ENCODE results near the gene PLEK2.
A peak's percentile ranks its signal among the peaks of the same experiment; 100 is the strongest.
"Not testable (repeated sequence)": the region's sequence is repeated elsewhere in the genome, so short reads cannot be mapped to it uniquely, and the experiment has no call there.

The PLEK2 gene, protein sequence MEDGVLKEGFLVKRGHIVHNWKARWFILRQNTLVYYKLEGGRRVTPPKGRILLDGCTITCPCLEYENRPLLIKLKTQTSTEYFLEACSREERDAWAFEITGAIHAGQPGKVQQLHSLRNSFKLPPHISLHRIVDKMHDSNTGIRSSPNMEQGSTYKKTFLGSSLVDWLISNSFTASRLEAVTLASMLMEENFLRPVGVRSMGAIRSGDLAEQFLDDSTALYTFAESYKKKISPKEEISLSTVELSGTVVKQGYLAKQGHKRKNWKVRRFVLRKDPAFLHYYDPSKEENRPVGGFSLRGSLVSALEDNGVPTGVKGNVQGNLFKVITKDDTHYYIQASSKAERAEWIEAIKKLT

DNA sequence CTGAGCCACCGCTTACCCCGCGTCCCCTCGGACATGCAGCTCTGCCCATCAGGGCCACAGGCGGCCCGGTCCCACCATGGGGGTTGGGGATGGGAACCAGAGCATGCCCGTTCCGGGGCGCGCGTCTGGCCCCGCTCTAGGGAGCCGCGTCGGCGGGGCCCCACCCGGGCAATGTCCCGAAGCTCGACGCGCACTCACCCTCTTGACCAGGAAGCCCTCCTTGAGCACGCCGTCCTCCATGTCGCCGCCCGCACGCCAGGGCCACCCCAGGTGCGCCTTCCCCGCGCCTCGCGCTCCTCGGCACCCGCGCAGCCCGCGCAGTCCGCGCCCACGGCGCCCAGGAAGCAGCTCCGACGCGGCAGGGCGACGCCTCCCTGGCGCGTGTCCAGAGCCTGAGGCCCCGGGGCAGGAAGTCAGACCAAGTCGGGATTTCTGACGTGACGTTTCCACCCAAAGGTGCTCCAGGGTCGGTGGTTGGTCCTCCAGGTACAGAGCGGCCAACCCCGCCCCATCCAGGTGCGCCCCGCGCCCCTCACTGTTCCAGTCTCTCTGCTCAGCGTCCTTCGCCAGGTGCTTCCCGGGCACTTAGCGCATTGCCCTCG, at the start of gene PLEK2:
Gene PLEK2 (minus strand): TSS at position 346 of the 602 bp plus-strand sequence. CDS start 106 bp downstream, at position 240.
- peak; percentile 46 for DNase-seq

DNA sequence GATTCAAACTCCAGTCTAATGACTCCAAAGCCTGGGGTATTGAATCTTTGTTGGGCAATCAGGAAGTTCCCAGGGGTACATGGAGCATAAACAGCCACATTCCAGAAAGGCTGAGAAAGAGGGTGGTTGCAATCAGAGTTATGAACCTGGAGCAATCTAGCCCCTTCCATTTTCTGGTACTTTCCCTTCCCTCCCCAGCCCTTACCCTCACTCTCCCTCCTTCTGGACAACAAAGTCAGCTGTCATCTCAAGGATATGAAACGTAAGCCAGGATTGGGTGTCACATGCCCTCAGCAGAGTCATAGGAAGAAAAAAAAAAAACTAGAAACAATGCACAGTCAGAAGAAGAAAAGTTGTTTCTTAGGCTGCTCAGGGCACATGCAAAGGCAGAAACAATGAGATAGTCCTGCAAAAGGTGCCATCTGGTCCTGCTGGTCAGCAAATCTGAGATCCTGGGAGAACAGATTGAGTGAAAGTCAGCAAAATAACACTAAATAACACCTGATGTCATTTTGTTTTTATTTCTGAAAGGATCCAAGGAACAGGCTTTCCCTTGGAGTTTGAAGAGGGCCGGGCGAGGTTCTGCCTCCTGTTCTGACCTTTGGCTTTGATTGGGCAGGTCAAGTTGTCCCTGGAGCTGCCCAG, 49.5 kb upstream of the PLEK2 start:
- DNase-seq: no peak

DNA sequence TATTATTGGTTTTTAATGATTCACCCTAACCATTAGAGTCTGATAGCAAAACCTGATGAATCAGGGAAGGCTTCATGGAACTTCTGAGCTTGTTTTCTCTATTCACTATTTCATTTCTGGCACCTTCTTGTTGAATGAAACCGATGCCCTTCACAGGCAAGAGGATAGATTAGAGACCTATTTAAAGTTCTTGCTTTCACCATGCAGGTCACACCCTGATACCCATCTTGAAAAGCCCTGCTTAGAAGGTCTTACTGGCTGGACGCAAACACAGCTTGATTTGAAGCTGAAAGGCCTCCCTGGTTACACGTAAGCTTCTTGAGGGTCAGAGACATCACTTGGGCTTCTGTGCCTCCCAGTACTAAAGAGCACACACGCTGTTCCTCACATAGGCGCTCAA, 47.4 kb upstream of the PLEK2 start:
- no peak for DNase-seq

DNA sequence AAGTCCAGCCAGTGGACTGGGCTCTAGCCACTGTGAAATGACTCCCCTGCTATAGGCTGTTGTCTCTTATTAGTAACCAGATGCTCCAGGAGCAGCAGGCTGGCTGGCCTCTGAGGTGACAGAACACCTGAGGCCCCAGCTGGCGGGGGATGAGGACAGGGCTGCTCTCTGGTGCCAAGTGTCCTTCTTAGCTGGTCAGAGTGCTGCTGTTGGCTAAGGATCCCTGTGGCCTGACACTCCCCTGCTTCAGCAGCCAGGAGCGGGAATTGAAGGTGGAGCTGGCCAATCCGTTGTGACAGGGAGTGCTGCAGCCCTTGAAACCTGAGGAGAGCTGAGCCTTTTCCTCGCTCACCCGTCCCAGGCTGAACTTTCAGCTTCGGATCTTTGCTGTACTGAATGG, 45.8 kb upstream of the PLEK2 start:
- no peak for DNase-seq

DNA sequence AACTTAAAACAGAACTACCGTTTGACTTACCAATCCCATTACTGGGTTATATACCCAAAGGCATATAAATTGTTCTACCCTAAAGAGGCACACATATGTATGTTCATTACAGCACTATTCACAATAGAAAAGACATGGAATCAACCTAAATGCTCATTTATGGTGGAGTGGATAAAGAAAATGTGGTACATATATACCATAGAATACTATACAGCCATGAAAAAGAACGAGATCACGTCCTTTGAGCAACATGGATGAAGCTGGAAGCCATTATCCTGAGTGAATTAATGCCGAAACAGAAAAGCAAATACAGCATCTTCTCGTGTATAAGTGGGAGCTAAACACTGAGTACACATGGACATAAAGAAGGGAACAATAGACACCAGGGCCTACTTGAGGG, 44.8 kb upstream of the PLEK2 start:
- DNase-seq: no peak

DNA sequence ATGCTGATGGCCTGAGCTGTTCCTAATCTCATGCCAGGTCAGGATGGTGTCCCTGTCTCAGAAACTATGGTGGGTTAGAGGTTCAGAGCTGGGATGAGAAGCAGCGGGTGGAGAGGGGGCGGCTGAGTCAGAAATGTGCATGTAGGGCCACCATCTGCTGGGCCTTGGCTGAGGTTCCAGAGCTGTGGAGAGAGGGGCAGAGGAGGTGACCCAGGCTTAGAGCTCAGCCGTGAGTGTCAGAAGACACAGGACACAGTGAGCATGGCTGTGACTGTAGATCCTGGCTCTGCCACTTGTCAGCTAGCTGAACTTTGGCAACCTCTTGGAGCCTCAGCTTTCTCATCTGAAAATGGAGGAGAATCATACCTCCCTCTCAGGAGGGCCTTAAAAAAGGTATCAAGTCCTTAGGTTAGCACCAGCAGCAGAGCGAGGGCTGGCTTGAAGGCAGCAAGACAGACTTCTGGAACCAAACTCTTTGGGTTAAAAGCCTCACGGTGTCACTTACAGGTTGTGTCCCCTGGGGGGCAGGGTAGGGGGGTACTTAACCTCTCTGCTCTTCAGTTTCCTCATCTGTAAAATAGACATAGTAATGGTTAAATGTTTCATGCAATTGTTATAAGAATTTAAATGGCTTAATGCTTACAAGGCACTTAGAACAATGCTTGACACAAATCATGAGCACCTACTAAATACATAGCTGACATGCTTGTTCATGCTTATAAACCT, 41.8 kb upstream of the PLEK2 start:
- DNase-seq: no peak

DNA sequence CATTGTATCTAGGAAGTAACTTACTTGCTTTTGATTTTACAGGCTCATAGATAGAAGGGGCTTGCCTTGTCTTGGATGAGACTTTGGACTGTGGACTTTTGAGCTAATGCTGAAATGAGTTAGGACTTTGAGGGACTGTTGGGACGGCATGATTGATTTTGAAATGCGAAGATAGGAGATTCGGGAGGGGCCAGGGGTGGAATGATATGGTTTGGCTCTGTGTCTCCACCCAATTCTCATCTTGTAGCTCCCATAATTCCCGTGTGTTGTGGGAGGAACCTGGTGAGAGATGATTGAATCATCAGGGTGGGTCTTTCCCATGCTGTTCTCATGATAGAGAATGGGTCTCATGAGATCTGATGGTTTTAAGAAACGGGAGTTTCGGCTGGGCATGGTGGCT, 39.7 kb upstream of the PLEK2 start:
- not testable (repeated sequence) for DNase-seq

DNA sequence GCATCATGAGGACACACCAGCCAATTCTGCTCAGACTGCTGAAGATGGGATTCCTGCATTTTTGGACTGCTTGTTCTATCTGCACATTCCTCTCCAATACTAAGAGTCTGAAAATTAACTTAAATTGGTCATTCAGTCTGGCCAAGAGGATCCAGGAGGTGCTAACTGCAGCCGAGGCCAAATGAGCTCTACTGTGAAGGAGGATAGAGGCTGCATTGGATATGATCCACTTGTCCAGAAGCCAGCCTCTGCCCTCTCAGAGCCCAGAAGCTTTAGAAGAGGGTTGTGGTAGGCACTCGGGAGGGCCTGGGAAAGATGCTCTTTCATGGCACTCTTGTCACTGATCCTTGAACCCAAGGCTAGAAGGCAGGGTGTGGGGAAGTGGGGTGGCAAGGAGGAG, 37.1 kb upstream of the PLEK2 start:
- no peak for DNase-seq

DNA sequence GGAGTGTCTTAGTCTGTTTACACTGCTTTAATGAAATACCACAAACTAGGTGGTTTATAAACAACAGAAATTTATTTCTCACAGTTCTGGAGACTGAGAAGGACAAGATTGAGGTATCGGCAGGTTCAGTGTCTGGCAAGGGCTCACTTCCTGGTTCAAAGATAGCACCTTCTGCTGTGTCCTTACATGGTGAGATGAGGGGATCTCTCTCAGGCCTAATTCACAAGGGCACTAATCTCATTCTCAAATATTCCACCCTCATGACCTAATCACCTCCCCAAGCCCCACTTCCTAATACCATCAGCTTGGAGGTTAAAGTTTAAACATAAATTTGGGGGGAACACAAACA, 35.0 kb upstream of the PLEK2 start:
- no peak for DNase-seq

DNA sequence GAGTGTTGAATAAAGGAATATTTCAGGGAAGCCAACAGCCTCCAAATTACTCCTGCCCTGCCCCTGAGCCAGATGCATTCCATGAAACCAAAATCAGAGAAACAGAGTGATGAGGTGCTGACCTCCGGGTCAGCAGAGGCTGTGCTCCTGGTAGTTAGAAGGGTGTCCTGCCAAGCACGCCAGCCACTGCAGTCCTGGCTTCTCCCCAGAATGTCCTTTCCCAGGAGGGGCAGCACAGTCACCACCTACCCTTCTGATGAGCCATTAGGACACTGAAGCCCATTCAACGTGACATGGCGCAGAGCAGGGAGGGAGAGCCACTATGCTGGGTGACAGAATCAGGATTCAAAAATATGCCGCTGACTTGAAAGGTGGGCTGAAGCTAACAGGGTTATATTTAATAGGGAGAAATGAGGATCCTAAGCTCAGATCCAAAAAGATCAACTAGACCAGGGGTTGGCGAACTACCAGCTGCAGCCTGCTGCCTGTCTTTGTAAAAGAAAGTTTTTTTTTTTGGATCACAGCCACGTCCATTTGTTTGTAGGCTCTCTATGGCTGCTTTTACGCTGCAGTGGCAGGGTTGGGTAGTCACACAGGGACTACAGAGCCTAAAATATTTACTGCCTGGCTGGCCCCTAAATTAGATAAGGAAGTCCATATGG, 34.5 kb upstream of the PLEK2 start:
- DNase-seq: no peak

DNA sequence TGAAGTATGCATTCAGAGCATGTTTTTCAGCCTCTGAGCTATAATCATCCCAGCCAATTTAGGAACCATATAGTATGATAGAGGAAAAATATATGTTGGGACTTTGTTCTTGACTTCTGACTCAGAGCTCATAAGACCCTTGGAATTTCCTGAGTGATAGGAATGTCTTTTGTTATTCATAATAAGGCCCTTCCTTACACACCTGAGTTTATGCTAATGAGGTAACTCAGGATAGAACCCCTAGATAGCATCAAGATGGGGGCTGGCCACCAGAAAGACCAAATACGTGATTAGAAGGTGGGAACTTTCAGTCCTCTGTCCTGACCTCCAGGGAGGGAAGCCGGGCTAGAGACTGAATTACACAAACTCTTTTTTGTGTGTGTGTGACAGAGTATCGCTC, 32.4 kb upstream of the PLEK2 start:
- no peak for DNase-seq

DNA sequence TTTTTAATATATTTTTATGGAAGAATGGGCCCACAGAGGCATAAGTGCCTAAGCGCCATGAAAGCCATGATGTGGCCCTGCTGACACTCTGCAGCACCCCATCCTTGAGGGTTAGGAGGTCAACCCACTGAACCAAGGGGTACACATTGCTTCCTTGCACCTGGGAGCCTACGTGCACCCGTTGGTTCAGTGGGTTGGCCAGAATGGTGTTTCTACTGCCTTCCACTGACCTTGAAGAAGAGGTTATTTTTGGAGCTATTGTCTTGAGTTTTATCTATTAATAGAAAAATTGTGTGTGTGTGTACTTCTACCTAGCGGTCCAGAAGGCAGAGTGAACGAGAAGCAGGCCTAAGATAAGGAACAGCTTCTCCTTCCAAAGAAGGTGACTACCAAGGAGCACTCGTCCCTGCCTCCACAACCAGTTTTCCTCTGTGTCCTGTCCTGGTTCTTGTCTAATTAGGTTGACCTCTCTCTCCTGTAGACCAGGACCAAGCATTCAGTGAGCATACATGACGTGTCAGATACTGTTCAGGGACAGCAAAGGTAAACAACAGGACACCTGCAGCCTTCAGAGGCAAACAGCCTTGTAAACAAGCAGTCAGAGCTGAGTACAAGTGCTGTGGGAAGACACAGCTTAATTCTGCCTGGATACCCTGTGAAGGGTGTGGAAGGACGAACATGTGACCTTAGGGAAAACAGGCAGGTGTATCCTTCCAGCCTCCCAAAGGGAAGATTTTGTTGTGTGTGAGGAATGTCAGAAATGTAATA, 30.4 kb upstream of the PLEK2 start:
- no peak for DNase-seq

DNA sequence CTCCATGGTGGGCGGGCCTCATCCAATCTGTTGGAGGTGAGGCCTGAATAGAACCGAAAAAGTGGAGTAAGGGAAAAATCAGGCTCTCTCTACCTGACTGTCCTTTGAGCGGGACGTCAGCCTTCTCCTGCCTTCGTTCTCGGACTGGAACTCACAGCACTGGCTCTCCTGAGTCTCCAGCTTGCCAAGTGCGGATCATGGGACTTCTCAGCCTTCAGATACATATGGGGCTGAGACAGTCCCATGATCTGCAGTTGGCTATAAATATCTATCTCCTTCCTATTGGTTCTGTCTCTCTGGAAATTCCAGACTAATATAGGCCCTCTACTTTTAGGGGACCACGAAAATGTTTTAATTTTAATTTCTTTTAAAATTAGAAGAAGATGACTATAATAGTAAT, 29.7 kb upstream of the PLEK2 start:
- no peak for DNase-seq

DNA sequence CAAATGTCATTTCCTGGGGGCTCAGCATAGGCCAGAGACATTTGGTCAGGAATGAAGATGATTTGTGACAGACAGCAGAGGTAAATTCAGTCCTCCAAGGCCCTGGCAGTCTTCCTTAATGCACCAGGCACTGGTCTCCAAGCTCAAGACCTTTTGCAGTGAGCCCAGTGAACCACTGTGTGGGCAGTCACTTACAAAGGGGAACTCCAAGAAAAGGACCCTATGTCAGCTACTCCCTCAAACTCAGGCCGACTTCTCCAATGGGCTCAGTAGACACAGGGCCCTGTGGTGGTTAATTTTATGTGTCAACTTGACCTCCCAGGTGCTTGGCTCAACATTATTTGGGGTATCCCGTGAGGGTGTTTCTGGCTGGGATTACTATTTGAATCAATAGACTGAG, 29.3 kb upstream of the PLEK2 start:
- DNase-seq: no peak

DNA sequence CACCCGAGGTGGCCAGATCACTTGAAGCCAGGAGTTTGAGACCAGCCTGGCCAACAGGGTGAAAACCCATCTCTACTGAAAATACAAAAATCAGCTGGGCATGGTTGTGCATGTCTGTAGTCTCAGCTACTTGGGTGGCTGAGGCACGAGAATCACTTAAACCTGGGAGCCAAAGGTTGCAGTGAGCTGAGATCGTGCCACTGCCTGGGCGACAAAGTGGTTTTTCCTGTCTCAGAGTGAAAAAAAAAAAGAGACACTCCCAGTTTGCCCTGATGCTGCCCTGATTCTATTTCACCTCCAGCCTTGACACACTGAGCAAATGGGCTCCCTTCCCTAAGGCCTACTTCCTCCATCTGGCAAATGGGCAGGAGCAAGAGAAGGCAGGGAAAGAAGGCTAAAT, 28.5 kb upstream of the PLEK2 start:
- DNase-seq: no peak

DNA sequence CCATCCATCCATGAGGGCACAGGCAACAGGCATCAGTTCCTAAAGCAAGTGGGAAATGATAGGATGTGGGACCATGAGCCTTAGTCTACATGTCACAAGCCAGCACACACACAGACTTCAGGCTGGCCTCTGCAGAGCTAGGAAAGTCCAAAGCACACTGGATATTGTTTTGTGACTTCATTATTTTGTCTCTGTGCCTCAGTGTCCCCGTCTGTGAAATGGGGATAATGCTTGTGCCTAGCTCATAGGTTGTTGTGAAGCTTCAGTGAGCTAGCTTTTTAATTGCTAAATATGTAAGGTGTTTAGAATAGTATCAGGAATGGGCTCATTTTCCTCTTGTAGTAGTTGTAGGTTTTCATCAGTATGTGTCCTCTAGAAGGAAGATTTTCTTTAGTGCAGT, 27.0 kb upstream of the PLEK2 start:
- DNase-seq: no peak

DNA sequence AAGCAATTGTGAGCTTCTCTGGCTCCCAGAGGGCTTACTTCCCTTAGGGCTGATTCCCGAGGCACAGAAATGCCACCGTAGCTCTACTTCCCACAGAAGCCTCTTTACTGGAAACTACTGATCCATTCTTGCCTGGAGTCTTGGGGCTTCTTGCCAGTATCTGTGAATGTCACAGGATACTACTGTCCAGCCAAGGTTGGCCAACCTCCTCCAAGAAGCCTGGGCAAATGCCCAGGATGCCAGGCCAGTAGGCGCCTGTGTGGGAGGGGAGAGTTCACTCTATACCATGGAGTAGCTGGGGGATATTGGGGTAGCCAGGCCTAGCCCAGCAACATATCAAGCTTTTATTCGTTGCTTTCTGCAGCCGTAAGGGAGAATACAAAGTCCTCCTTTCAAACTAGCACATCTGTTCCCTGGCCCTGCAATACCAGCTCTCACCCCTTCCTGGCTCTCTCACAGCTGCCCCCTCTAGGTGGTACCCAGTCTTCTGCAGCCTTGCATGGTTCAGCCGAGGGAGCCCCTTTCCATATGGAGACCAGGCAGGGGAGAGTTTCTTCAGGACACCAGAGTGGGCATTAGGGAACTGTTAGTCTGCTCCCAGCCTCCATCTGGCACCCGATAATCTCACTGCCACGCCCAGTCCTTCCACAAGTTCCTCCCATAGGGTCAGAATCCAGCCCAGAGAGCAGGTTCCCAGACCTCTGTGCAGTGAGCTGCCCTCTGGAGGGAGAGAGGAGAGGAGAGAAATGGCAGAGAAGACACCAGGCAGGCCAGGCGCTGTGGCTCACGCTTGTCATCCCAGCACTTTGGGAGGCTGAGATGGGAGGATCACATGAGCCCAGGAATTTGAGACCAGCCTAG, 24.3 kb upstream of the PLEK2 start:
- no peak for DNase-seq

DNA sequence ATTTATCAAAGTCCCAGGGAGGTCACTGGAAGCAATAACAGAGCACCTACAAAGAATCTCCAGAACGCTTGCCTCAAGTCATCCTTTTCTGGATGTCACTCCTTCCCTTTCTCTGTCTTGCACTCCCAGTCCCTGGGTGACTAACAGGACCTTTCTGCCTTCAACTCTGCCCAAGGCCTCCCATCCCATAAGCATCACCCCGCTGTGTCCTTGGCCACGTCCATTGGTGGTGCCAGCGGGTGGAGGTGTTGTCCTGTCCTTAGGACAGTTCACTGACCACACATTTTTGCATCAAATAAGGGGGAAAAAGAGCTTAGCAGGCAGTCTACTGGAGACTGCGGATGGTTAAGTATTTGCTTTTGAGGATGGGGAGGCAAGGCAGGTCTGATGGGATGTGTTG, 23.6 kb upstream of the PLEK2 start:
- no peak for DNase-seq

DNA sequence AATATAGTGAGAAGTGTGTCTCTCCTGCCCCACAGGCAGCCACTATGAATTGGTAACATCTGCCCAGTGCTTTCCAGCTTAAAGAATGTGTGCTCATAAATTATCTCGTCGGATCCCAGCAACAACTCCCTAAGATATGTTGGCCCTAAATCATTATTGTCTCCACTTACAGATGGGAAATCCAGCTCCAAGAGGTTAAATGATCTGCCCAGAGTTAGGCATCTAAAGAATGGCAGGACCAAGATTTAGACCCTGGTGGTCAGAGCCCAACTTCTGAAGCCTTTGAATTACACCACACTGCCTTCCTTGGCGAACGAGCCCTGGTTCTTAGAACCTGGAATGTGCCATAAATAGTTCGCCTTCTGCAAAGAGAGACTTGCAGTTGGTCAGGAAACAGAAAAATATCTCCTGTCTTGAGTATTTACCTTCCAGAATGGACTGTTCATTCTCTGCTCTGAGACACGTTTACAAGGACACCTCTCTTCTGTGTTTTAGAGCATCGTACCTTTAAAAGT, 20.1 kb upstream of the PLEK2 start:
- no peak for DNase-seq

DNA sequence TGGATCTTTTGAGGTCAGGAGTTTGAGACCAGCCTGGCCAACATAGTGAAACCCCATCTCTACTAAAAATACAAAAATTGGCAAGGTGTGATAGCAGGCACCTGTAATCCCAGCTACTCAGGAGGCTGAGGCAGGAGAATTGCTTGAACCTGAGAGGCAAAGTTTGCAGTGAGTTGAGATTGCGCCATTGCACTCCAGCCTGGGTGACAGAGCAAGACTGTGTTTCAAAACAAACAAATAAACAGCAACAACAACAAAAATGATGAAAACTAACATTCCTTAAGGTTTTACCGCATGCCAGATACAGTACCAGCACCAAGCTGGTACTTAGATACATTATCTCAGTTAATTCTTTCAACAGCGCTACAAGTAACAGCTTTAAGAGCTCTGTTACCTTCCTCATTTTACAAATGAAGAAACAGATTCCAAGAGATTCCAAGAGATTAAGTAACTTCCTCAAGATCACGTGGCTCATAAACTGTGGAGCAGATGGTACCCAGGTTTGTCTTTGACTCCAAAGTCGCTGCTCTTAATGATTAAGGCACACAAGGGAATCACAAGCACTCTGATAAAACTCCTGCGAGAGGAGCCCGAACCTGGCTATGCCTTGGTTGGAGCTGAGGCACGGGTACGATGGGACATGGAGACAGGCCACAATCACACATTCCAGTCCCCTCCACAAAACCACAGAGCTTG, 17.7 kb upstream of the PLEK2 start:
- no peak for DNase-seq

Measured in stimulated activated CD4-positive, alpha-beta T cell treated with anti-CD3 and anti-CD28 coated beads, Interleukin-12 subunit alpha, Interleukin-12 subunit beta, amount 100 ng/mL, for 4 hours (primary cell).